ENCODE data around the gene CEMIP2.

GRCh38 chr9:71763832-71764231, 4.5 kb downstream of the CEMIP2 start:
- TF ChIP-seq POLR2AphosphoS5 (IDR thresholded peaks at IDR 0.05) (no peak), POLR2A (IDR thresholded peaks at IDR 0.05) (no peak)
